Ascending aorta (tissue), 2 donors: ENCODE results near the gene ANKH. TPM values are rescaled to one million over a fixed set of nuclear protein-coding genes. Genes with fewer than 3 reads are reported as not detected.

Experiments used
- DNase-seq, 2 donors: peaks; one replicate each; pipeline ENCODE4 v3.0.0-alpha.2; 2019; ENCODE audit warnings: low spot score in 2 of 2
- H3K27ac ChIP-seq, 2 donors: fragments of 200-600 bp; sonication (generic); one replicate each; pipeline ENCODE4 v1.5.1; 2016 to 2017; ENCODE audit warnings: mild to moderate bottlenecking in 1 of 2
- H3K27me3 ChIP-seq: fragments of 200-600 bp; sonication (generic); one replicate; pipeline ENCODE4 v1.5.1; 2017
- H3K36me3 ChIP-seq, 2 donors: fragments of 200-600 bp; sonication (generic); one replicate each; pipeline ENCODE4 v1.5.1; 2016
- H3K4me1 ChIP-seq, 2 donors: fragments of 200-600 bp; sonication (generic); one replicate each; pipeline ENCODE4 v1.5.1; 2016 to 2017; ENCODE audit warnings: mild to moderate bottlenecking in 1 of 2
- H3K4me3 ChIP-seq, 2 donors: fragments of 200-600 bp; sonication (generic); one replicate each; pipeline ENCODE4 v1.5.1; 2016 to 2017; ENCODE audit warnings: mild to moderate bottlenecking in 1 of 2
- H3K9me3 ChIP-seq, 2 donors: fragments of 200-600 bp; sonication (generic); one replicate each; pipeline ENCODE4 v1.5.1; 2016
- CTCF ChIP-seq, 3 experiments: fragments of 200-600 bp in 2 of 3; fragments of 450-650 bp in 1 of 3; sonication (generic) in 2 of 3; IDR thresholded peaks; one replicate each; pipeline ENCODE4 v1.5.1; 2016 to 2019; ENCODE audit warnings: antibody characterized with exemption in 3 of 3, mild to moderate bottlenecking in 1 of 3, moderate library complexity in 1 of 3
- intact Hi-C: fragments of 100-400 bp; cut with DNase I; formaldehyde crosslinking; loops from one replicate; pipeline ENCODE4 v1.15.1; 2023
- total RNA-seq: library from RNA; depleted of rRNA; stranded (reverse); fragments of >200 nt; gene quantifications from one replicate; pipeline ENCODE4 v1.1.0, GENCODE V29; 2016

The ANKH gene
- total RNA-seq, 1 donor from 2014 or later: 388 TPM

GRCh38 chr5:14894748-14895147 lies 23.2 kb upstream of the ANKH start:
- no peaks in the 10 kb centered on the region for H3K27me3 ChIP-seq
- no peaks in the 10 kb centered on the region for H3K9me3 ChIP-seq
- no peak for TF ChIP-seq CTCF (IDR thresholded peaks at IDR 0.05)
- no peaks in the 10 kb centered on the region for H3K36me3 ChIP-seq
- intact Hi-C loops: no loop called here
- H3K4me3 ChIP-seq: no peak overlapping the region
- H3K4me1 ChIP-seq: no peaks in the 10 kb centered on the region
- no peak overlapping the region for H3K27ac ChIP-seq
- DNase-seq: no peak

GRCh38 chr5:14893381-14893780 lies 21.8 kb upstream of the ANKH start:
- no peak for DNase-seq
- TF ChIP-seq CTCF (IDR thresholded peaks at IDR 0.05): no peak
- Histone ChIP-seq H3K9me3 (no peaks in the 10 kb centered on the region), H3K36me3 (no peaks in the 10 kb centered on the region), H3K27ac (no peak overlapping the region), H3K27me3 (no peaks in the 10 kb centered on the region), H3K4me1 (no peaks in the 10 kb centered on the region), H3K4me3 (no peak overlapping the region)
- intact Hi-C loops: no loop called here

- no peak overlapping the region for H3K4me3 ChIP-seq
- TF ChIP-seq CTCF (IDR thresholded peaks at IDR 0.05): no peak
- no peak for DNase-seq
- no peaks in the 10 kb centered on the region for H3K4me1 ChIP-seq
- no peaks in the 10 kb centered on the region for H3K36me3 ChIP-seq
- H3K27me3 ChIP-seq: no peaks in the 10 kb centered on the region
- intact Hi-C loops: no loop called here
- H3K27ac ChIP-seq: no peak overlapping the region
- no peaks in the 10 kb centered on the region for H3K9me3 ChIP-seq
These were observed 19.3 kb upstream of the ANKH start for GRCh38 chr5:14890846-14891245.

- no peaks in the 10 kb centered on the region for H3K36me3 ChIP-seq
- H3K4me1 ChIP-seq: no peaks in the 10 kb centered on the region
- H3K27me3 ChIP-seq: no peaks in the 10 kb centered on the region
- no peaks in the 10 kb centered on the region for H3K9me3 ChIP-seq
- no peak overlapping the region for H3K27ac ChIP-seq
- DNase-seq: no peak
- intact Hi-C loops: loop anchor here (5.0 kb wide), 1 partner anchor 58 kb away; no protein-coding TSS in a partner anchor
- no peak for TF ChIP-seq CTCF (IDR thresholded peaks at IDR 0.05)
- no peak overlapping the region for H3K4me3 ChIP-seq
These were observed 12.6 kb upstream of the ANKH start for GRCh38 chr5:14884062-14884612.

- no peak for TF ChIP-seq CTCF (IDR thresholded peaks at IDR 0.05)
- Histone ChIP-seq H3K27me3 (no peaks in the 10 kb centered on the region), H3K4me3 (no peak overlapping the region), H3K9me3 (no peaks in the 10 kb centered on the region), H3K4me1 (no peaks in the 10 kb centered on the region), H3K36me3 (no peaks in the 10 kb centered on the region), H3K27ac (no peak overlapping the region)
- intact Hi-C loops: loop anchor here (5.0 kb wide), 1 partner anchor 59 kb away; no protein-coding TSS in a partner anchor
- DNase-seq: no peak
These were observed 11.3 kb upstream of the ANKH start for GRCh38 chr5:14882658-14883580.
